IMR-90 (cell line): Measurements from ENCODE around the gene PARD6G. TPM values are rescaled to one million over a fixed set of nuclear protein-coding genes. Genes with fewer than 3 reads are reported as not detected.

Source experiments
- ATAC-seq: fragments of 200-7000 bp; cut with Tn5 transposase; 2 replicates; pipeline ENCODE4 v1.9.1; 2020; ENCODE audit warnings: low read depth, mild to moderate bottlenecking, moderate library complexity
- BruUV-seq: library from RNA; stranded (reverse); fragments of 400-500 nt; replicated peaks from 2 replicates; lab custom pipeline; 2021; lab: Mats Ljungman, UMichigan
- CTCF ChIA-PET: fragments of 300-600 bp; formaldehyde crosslinking; extraction: SDS; loops from one replicate; lab custom pipeline; 2021; ENCODE audit warnings: antibody characterized with exemption; lab: Yijun Ruan, JAX
- POLR2A ChIA-PET: fragments of 300-600 bp; sonication (Branson Sonifier 250); formaldehyde crosslinking; loops from one replicate; lab custom pipeline; 2022; ENCODE audit warnings: antibody characterized with exemption; ENCODE audit not compliant: unreplicated experiment; lab: Charles Lee
- DNase-seq: peaks from one replicate; pipeline ENCODE4 v3.0.0; 2013
- H2AFZ ChIP-seq: replicated peaks from 2 replicates; pipeline ENCODE3; 2013; ENCODE audit warnings: low read length, mild to moderate bottlenecking; ENCODE audit not compliant: poor library complexity
- H2AK5ac ChIP-seq: 2 replicates; pipeline ENCODE4 v1.6.1; 2013; ENCODE audit warnings: low read depth, low read length, inconsistent platforms
- H2AK9ac ChIP-seq: replicated peaks from 2 replicates; pipeline ENCODE3; 2013; ENCODE audit warnings: mild to moderate bottlenecking, low read depth, low read length, moderate library complexity; ENCODE audit not compliant: poor library complexity
- H2BK120ac ChIP-seq: 2 replicates; pipeline ENCODE4 v1.6.1; 2013; ENCODE audit warnings: low read depth, low read length, inconsistent platforms
- H2BK15ac ChIP-seq: 3 replicates; pipeline ENCODE4 v1.6.1; 2013; ENCODE audit warnings: low read depth, low read length, inconsistent platforms
- H2BK20ac ChIP-seq: 2 replicates; pipeline ENCODE4 v1.6.1; 2013; ENCODE audit warnings: low read depth, mild to moderate bottlenecking, inconsistent platforms, low read length, moderate library complexity
- H2BK5ac ChIP-seq: 2 replicates; pipeline ENCODE4 v1.6.1; 2013; ENCODE audit warnings: mild to moderate bottlenecking, low read depth, low read length, inconsistent platforms; ENCODE audit not compliant: poor library complexity, severe bottlenecking
- H3K14ac ChIP-seq: replicated peaks from 2 replicates; pipeline ENCODE4 v1.6.1; 2013; ENCODE audit warnings: low read depth, low read length, inconsistent platforms
- H3K18ac ChIP-seq: 2 replicates; pipeline ENCODE4 v1.6.1; 2013; ENCODE audit warnings: low read depth, low read length, control low read depth
- H3K23ac ChIP-seq: 2 replicates; pipeline ENCODE4 v1.6.1; 2013; ENCODE audit warnings: low read depth, low read length, inconsistent platforms
- H3K27ac ChIP-seq: 2 replicates; pipeline ENCODE4 v1.5.1; 2013; ENCODE audit warnings: mild to moderate bottlenecking, control low read depth, low read length; ENCODE audit not compliant: insufficient read depth
- H3K27me3 ChIP-seq: 2 replicates; pipeline ENCODE4 v1.6.1; 2013; ENCODE audit warnings: low read length; ENCODE audit not compliant: control insufficient read depth, insufficient read depth
- H3K36me3 ChIP-seq: 2 replicates; pipeline ENCODE4 v1.6.1; 2013; ENCODE audit warnings: low read length, mixed read lengths; ENCODE audit not compliant: control insufficient read depth, insufficient read depth
- H3K4ac ChIP-seq: 2 replicates; pipeline ENCODE4 v1.6.1; 2013; ENCODE audit warnings: low read depth, low read length, inconsistent platforms
- H3K4me1 ChIP-seq: 2 replicates; pipeline ENCODE4 v1.6.1; 2013; ENCODE audit warnings: low read length, mixed read lengths; ENCODE audit not compliant: control insufficient read depth, insufficient read depth
- H3K4me2 ChIP-seq: 2 replicates; pipeline ENCODE4 v1.6.1; 2013; ENCODE audit warnings: low read depth, mild to moderate bottlenecking, control low read depth, low read length, moderate library complexity
- H3K4me3 ChIP-seq: 2 replicates; pipeline ENCODE4 v1.5.1; 2013; ENCODE audit warnings: low read depth, mild to moderate bottlenecking, control low read depth, low read length, moderate library complexity; ENCODE audit not compliant: insufficient read depth
- H3K56ac ChIP-seq: 2 replicates; pipeline ENCODE4 v1.6.1; 2013; ENCODE audit warnings: low read length, inconsistent platforms; ENCODE audit not compliant: insufficient read depth; ENCODE audit errors: extremely low read depth
- H3K79me1 ChIP-seq, 2 experiments: 2 replicates each; pipeline ENCODE4 v1.6.1; 2013; ENCODE audit warnings: low read length in 2 of 2, inconsistent platforms in 1 of 2, low read depth in 1 of 2
- H3K9ac ChIP-seq: 2 replicates; pipeline ENCODE4 v1.6.1; 2013; ENCODE audit warnings: low read depth, low read length, control low read depth
- H3K9me1 ChIP-seq: 2 replicates; pipeline ENCODE4 v1.6.1; 2013; ENCODE audit warnings: low read length, inconsistent platforms; ENCODE audit not compliant: insufficient read depth
- H3K9me3 ChIP-seq: 2 replicates; pipeline ENCODE4 v1.6.1; 2013; ENCODE audit warnings: low read length; ENCODE audit not compliant: control insufficient read depth, insufficient read depth
- H4K20me1 ChIP-seq: 2 replicates; pipeline ENCODE4 v1.6.1; 2013; ENCODE audit warnings: low read length, inconsistent platforms; ENCODE audit not compliant: insufficient read depth
- H4K5ac ChIP-seq: 2 replicates; pipeline ENCODE4 v1.6.1; 2013; ENCODE audit warnings: mild to moderate bottlenecking, low read depth, low read length, control low read depth
- H4K8ac ChIP-seq, 2 experiments: 2 replicates each; pipeline ENCODE4 v1.6.1; 2013; ENCODE audit warnings: low read depth in 2 of 2, low read length in 2 of 2, control low read depth in 1 of 2, inconsistent platforms in 1 of 2
- H4K91ac ChIP-seq: 2 replicates; pipeline ENCODE4 v1.6.1; 2013; ENCODE audit warnings: low read depth, low read length, inconsistent platforms; ENCODE audit not compliant: insufficient read depth
- BHLHE40 ChIP-seq: fragments of 150-350 bp; IDR thresholded peaks from 2 replicates; pipeline ENCODE4 v1.6.1; 2016; ENCODE audit warnings: mild to moderate bottlenecking, low read depth, low read length
- CEBPB ChIP-seq: IDR thresholded peaks from 2 replicates; pipeline ENCODE4 v1.6.1; 2012; ENCODE audit warnings: low read depth, low read length, improper control_type of control experiment
- CHD1 ChIP-seq: IDR thresholded peaks from 2 replicates; pipeline ENCODE4 v1.6.1; 2012; ENCODE audit warnings: low read depth, low read length, improper control_type of control experiment
- CTCF ChIP-seq: conservative IDR thresholded peaks from 2 replicates; pipeline ENCODE4 v1.5.1; 2012; ENCODE audit warnings: mild to moderate bottlenecking, low read depth, low read length, improper control_type of control experiment
- ELK1 ChIP-seq: fragments of 150-350 bp; IDR thresholded peaks from 2 replicates; pipeline ENCODE4 v1.6.1; 2016; ENCODE audit warnings: low read depth, mild to moderate bottlenecking, low read length, moderate library complexity, borderline replicate concordance
- FOS ChIP-seq: fragments of 150-350 bp; IDR thresholded peaks from 2 replicates; pipeline ENCODE4 v1.6.1; 2016; ENCODE audit warnings: low read depth, low read length
- MAFK ChIP-seq: IDR thresholded peaks from 2 replicates; pipeline ENCODE4 v1.6.1; 2012; ENCODE audit warnings: low read depth, low read length, improper control_type of control experiment
- MAZ ChIP-seq: IDR thresholded peaks from 2 replicates; pipeline ENCODE4 v1.6.1; 2012; ENCODE audit warnings: low read depth, mild to moderate bottlenecking, low read length, improper control_type of control experiment, moderate library complexity, borderline replicate concordance
- MXI1 ChIP-seq: IDR thresholded peaks from 2 replicates; pipeline ENCODE4 v1.6.1; 2012; ENCODE audit warnings: low read depth, mild to moderate bottlenecking, low read length, moderate library complexity, borderline replicate concordance
- NFE2L2 ChIP-seq: fragments of 150-350 bp; IDR thresholded peaks from 2 replicates; pipeline ENCODE4 v1.6.1; 2016; ENCODE audit warnings: low read depth, mild to moderate bottlenecking, low read length
- POLR2A ChIP-seq: IDR thresholded peaks from 2 replicates; pipeline ENCODE4 v1.6.1; 2012; ENCODE audit warnings: mild to moderate bottlenecking, low read depth, low read length
- RAD21 ChIP-seq: IDR thresholded peaks from 2 replicates; pipeline ENCODE4 v1.6.1; 2012; ENCODE audit warnings: low read length, improper control_type of control experiment
- RCOR1 ChIP-seq: IDR thresholded peaks from 2 replicates; pipeline ENCODE4 v1.6.1; 2012; ENCODE audit warnings: mild to moderate bottlenecking, low read length, improper control_type of control experiment; ENCODE audit not compliant: insufficient replicate concordance
- RFX5 ChIP-seq: IDR thresholded peaks from 2 replicates; pipeline ENCODE4 v1.8.0; 2012; ENCODE audit warnings: low read depth, mild to moderate bottlenecking, low read length, moderate library complexity
- SMC3 ChIP-seq: fragments of 150-350 bp; IDR thresholded peaks from 2 replicates; pipeline ENCODE4 v1.6.1; 2016; ENCODE audit warnings: low read depth, mild to moderate bottlenecking, antibody characterized with exemption, low read length, moderate library complexity
- USF2 ChIP-seq: fragments of 150-350 bp; IDR thresholded peaks from 2 replicates; pipeline ENCODE4 v1.6.1; 2017; ENCODE audit warnings: mild to moderate bottlenecking, antibody characterized with exemption, low read length, low read depth
- WGBS, 2 experiments: methylation state at CpG; one replicate each; pipeline versions ENCODE4 v1.1.5 to v1.1.7; 2013; ENCODE audit warnings: missing lambda C conversion rate in 2 of 2; ENCODE audit not compliant: insufficient read length in 1 of 2; ENCODE audit errors: extremely low coverage in 2 of 2; 5-methylcytosine and 5-hydroxymethylcytosine counted together
- dilution Hi-C: fragments of 300-500 bp; cut with HindIII; formaldehyde crosslinking; loops from one replicate; pipeline ENCODE4 v1.14.3; 2018; ENCODE audit warnings: low sequenced_read_pairs; ENCODE audit not compliant: unreplicated experiment
- in situ Hi-C: fragments of 300-500 bp; cut with MboI; formaldehyde crosslinking; loops from 3 replicates; pipeline ENCODE4 v1.14.3; 2019; ENCODE audit warnings: low sequenced_read_pairs, inconsistent platforms, mixed read lengths
- intact Hi-C: fragments of 100-400 bp; cut with micrococcal nuclease; formaldehyde crosslinking; loops from 2 replicates; pipeline ENCODE4 v1.10.0; 2022
- polyA plus RNA-seq, 3 experiments: library from polyadenylated mRNA; depleted of rRNA; stranded (reverse); fragments of >200 nt; gene quantifications; 2 replicates each; pipeline ENCODE4 v1.2.3, GENCODE V29; 2012; ENCODE audit warnings: low replicate concordance in 1 of 3
- total RNA-seq: library from RNA; depleted of rRNA; stranded (reverse); fragments of >200 nt; gene quantifications from 2 replicates; pipeline ENCODE4 v1.2.3, GENCODE V29; 2012

The PARD6G gene
- total and polyA plus RNA-seq, 2 of the 4 experiments (the other 2 are of a cell fraction), result 2.5 to 4.6 TPM

GRCh38 chr18:80232710-80233109, 14.6 kb downstream of the PARD6G start:
- Histone ChIP-seq H3K4me1 (no peaks in the 10 kb centered on the region; the same call in 1 of the 2 replicates), H2AFZ (no peak overlapping the region), H2BK15ac (no peak overlapping the region), H3K4me3 (no peak overlapping the region), H4K5ac (no peak overlapping the region), H3K9ac (no peak overlapping the region), H2BK120ac (no peak overlapping the region), H3K79me1 (peaks cover 0 to 10% of the 10 kb centered on the region in 2 experiments; a peak in 1 of 4 replicates), H3K4me2 (no peak overlapping the region), H4K91ac (no peak overlapping the region), H2AK5ac (no peak overlapping the region), H3K56ac (no peak overlapping the region), H4K20me1 (peaks cover 13% of the 10 kb centered on the region; the same call in 1 of the 2 replicates), H3K9me1 (no peaks in the 10 kb centered on the region), H4K8ac (no peak overlapping the region), H2BK5ac (no peak overlapping the region), H2BK20ac (no peak overlapping the region), H3K9me3 (no peaks in the 10 kb centered on the region), H3K27me3 (no peaks in the 10 kb centered on the region), H2AK9ac (no peak overlapping the region), H3K23ac (no peak overlapping the region), H3K18ac (no peak overlapping the region), H3K14ac (no peak overlapping the region), H3K27ac (no peak overlapping the region), H3K4ac (no peak overlapping the region), H3K36me3 (no peaks in the 10 kb centered on the region)
- ATAC-seq (no peak), DNase-seq (no peak)
- intact Hi-C loops (no loop called here), dilution Hi-C loops (no loop called here), in situ Hi-C loops (no loop called here)
- ChIA-PET CTCF (no interaction called here), POLR2A (no interaction called here)
- no CpG with 5 or more reads among the region's 4 CpGs for WGBS, 2 experiments
- no TSS peak for BruUV-seq
- TF ChIP-seq NFE2L2, result no peak
- no peak for TF ChIP-seq MAFK
- no peak for TF ChIP-seq CTCF
- no peak for TF ChIP-seq SMC3
- TF ChIP-seq USF2, result no peak
- TF ChIP-seq RCOR1, result no peak
- TF ChIP-seq CEBPB, result no peak
- no peak for TF ChIP-seq BHLHE40
- no peak for TF ChIP-seq MAZ
- no peak for TF ChIP-seq CHD1
- TF ChIP-seq FOS, result no peak
- no peak for TF ChIP-seq RFX5
- TF ChIP-seq POLR2A, result no peak
- no peak for TF ChIP-seq RAD21
- no peak for TF ChIP-seq ELK1
- TF ChIP-seq MXI1, result no peak
